A549 (cell line): Measurements from ENCODE around the gene CTBP2. TPM values are rescaled to one million over a fixed set of nuclear protein-coding genes. Genes with fewer than 3 reads are reported as not detected.

ENCODE experiments used
- ATAC-seq, 2 experiments: fragments of 200-7000 bp in 1 of 2; fragments of >200 bp in 1 of 2; cut with Nextera tagmentation in 1 of 2; cut with Tn5 transposase in 1 of 2; 3 replicates each; pipeline versions ENCODE4 v1.8.0 to v1.9.1; 2018 to 2020; ENCODE audit warnings: mild to moderate bottlenecking in 1 of 2, moderate library complexity in 1 of 2
- CTCF ChIA-PET: fragments of 300-600 bp; sonication (Branson Sonifier 250); formaldehyde crosslinking; extraction: SDS; loops from one replicate; lab custom pipeline; 2021; ENCODE audit warnings: antibody characterized with exemption, inconsistent platforms; lab: Yijun Ruan, JAX
- POLR2A ChIA-PET: fragments of 350-600 bp; formaldehyde crosslinking; extraction: SDS; loops from one replicate; lab custom pipeline; 2021; ENCODE audit warnings: antibody characterized with exemption, inconsistent platforms; lab: Yijun Ruan, JAX
- DNase-seq, 2 experiments: peaks; one replicate each; pipeline versions ENCODE4 v3.0.0 to v3.0.0-alpha.2; 2011 to 2016; ENCODE audit warnings: low read depth in 1 of 2, low spot score in 1 of 2
- FAIRE-seq: peaks from 2 replicates; lab custom pipeline; 2011; peaks lifted over from hg19 to GRCh38; lab: Jason Lieb, UNC
- H3K27ac ChIP-seq, 2 experiments: fragments of >200 bp; sonication (Bioruptor Twin); formaldehyde crosslinking; 3 replicates each; pipeline ENCODE4 v1.5.1; 2016 to 2017
- H3K4me1 ChIP-seq: fragments of >200 bp; sonication (Bioruptor Twin); formaldehyde crosslinking; 3 replicates; pipeline ENCODE4 v1.6.1; 2016
- H3K4me2 ChIP-seq: fragments of >200 bp; sonication (Bioruptor Twin); formaldehyde crosslinking; 3 replicates; pipeline ENCODE4 v1.6.1; 2016
- H3K4me3 ChIP-seq: fragments of >200 bp; sonication (Bioruptor Twin); formaldehyde crosslinking; 3 replicates; pipeline ENCODE4 v1.5.1; 2016
- H3K9me3 ChIP-seq: fragments of >200 bp; sonication (Bioruptor Twin); formaldehyde crosslinking; 3 replicates; pipeline ENCODE4 v1.6.1; 2016
- BHLHE40 ChIP-seq: IDR thresholded peaks from 2 replicates; pipeline ENCODE4 v1.6.1; 2012; ENCODE audit warnings: low read depth, low read length, inconsistent platforms
- CBX8 ChIP-seq: fragments of 200-600 bp; sonication (generic); IDR thresholded peaks from 2 replicates; pipeline ENCODE4 v1.6.1; 2016
- CEBPB ChIP-seq, 2 experiments: fragments of >200 bp in 1 of 2; sonication (Bioruptor Twin) in 1 of 2; formaldehyde crosslinking in 1 of 2; IDR thresholded peaks; 2 replicates each; pipeline ENCODE4 v1.6.1; 2012 to 2016
- EHF ChIP-seq: fragments of 250-450 bp; sonication (Bioruptor Pico); IDR thresholded peaks from 2 replicates; pipeline ENCODE4 v1.5.0; 2020; ENCODE audit warnings: mild to moderate bottlenecking
- EP300 ChIP-seq, 2 experiments: fragments of >200 bp; sonication (Bioruptor Twin); formaldehyde crosslinking; IDR thresholded peaks; 2 replicates in 1 of 2; 3 replicates in 1 of 2; pipeline ENCODE4 v1.6.1; 2016 to 2017
- ESRRA ChIP-seq: fragments of 150-350 bp; IDR thresholded peaks from 2 replicates; pipeline ENCODE4 v1.6.1; 2014; ENCODE audit warnings: mild to moderate bottlenecking, low read length, borderline replicate concordance
- FOSB ChIP-seq: fragments of 250-450 bp; sonication (Bioruptor Pico); IDR thresholded peaks from 2 replicates; pipeline ENCODE4 v1.5.0; 2020; ENCODE audit warnings: mild to moderate bottlenecking, moderate library complexity
- FOSL2 ChIP-seq, 2 experiments: fragments of 450-650 bp in 1 of 2; fragments of >200 bp in 1 of 2; sonication (Bioruptor Twin) in 1 of 2; formaldehyde crosslinking; IDR thresholded peaks; 2 replicates each; pipeline versions ENCODE4 v1.5.0 to v1.6.1; 2016 to 2020; ENCODE audit warnings: mild to moderate bottlenecking in 1 of 2, moderate library complexity in 1 of 2
- FOXS1 ChIP-seq: fragments of 250-450 bp; sonication (Bioruptor Pico); IDR thresholded peaks from 2 replicates; pipeline ENCODE4 v1.5.0; 2020; ENCODE audit warnings: mild to moderate bottlenecking, moderate library complexity
- HES2 ChIP-seq: fragments of >200 bp; sonication (Bioruptor Twin); formaldehyde crosslinking; IDR thresholded peaks from 2 replicates; pipeline ENCODE4 v1.6.1; 2016
- HOXA7 ChIP-seq: fragments of 250-450 bp; sonication (Bioruptor Pico); IDR thresholded peaks from 2 replicates; pipeline ENCODE4 v1.5.0; 2020; ENCODE audit warnings: mild to moderate bottlenecking, moderate library complexity
- KDM1A ChIP-seq: fragments of 200-600 bp; sonication (generic); IDR thresholded peaks from 2 replicates; pipeline ENCODE4 v1.6.1; 2016; ENCODE audit warnings: low read depth, mild to moderate bottlenecking
- MAFK ChIP-seq: fragments of 450-650 bp; IDR thresholded peaks from 2 replicates; pipeline ENCODE4 v1.6.1; 2014; ENCODE audit not compliant: partially characterized antibody
- MAZ ChIP-seq: fragments of 150-350 bp; IDR thresholded peaks from 2 replicates; pipeline ENCODE4 v1.6.1; 2014; ENCODE audit warnings: antibody characterized with exemption, low read depth, low read length, borderline replicate concordance
- MYC ChIP-seq: IDR thresholded peaks from 2 replicates; pipeline ENCODE4 v1.6.1; 2012; ENCODE audit warnings: mild to moderate bottlenecking, inconsistent platforms, low read length, improper control_type of control experiment, borderline replicate concordance
- NFE2L2 ChIP-seq: fragments of 150-350 bp; conservative IDR thresholded peaks from 2 replicates; pipeline ENCODE4 v1.6.1; 2014; ENCODE audit warnings: low read length
- PBX3 ChIP-seq: IDR thresholded peaks from 2 replicates; pipeline ENCODE4 v1.6.1; 2012
- POLR2AphosphoS2 ChIP-seq: conservative IDR thresholded peaks from 2 replicates; pipeline ENCODE4 v1.6.1; 2012; ENCODE audit warnings: low read length, improper control_type of control experiment, inconsistent platforms
- RAD21 ChIP-seq, 2 experiments: fragments of >200 bp in 1 of 2; sonication (Bioruptor Twin) in 1 of 2; formaldehyde crosslinking in 1 of 2; IDR thresholded peaks in 1 of 2; conservative IDR thresholded peaks in 1 of 2; 2 replicates in 1 of 2; 3 replicates in 1 of 2; pipeline ENCODE4 v1.6.1; 2012 to 2018; ENCODE audit warnings: inconsistent platforms in 1 of 2
- RFX5 ChIP-seq: fragments of 450-650 bp; IDR thresholded peaks from 2 replicates; pipeline ENCODE4 v1.7.1; 2014; ENCODE audit warnings: antibody characterized with exemption, mild to moderate bottlenecking, moderate library complexity
- RNF2 ChIP-seq: fragments of 200-600 bp; sonication (generic); IDR thresholded peaks from 2 replicates; pipeline ENCODE4 v1.6.1; 2016; ENCODE audit warnings: low read depth, mild to moderate bottlenecking, antibody characterized with exemption, moderate library complexity, borderline replicate concordance
- SMC3 ChIP-seq: fragments of >200 bp; sonication (Bioruptor Twin); formaldehyde crosslinking; IDR thresholded peaks from 3 replicates; pipeline ENCODE4 v1.6.1; 2018; ENCODE audit warnings: inconsistent platforms
- SREBF2 ChIP-seq: fragments of 450-650 bp; IDR thresholded peaks from 2 replicates; pipeline ENCODE4 v1.6.1; 2014; ENCODE audit warnings: mild to moderate bottlenecking, moderate library complexity
- TFCP2L1 ChIP-seq: fragments of 250-450 bp; sonication (Bioruptor Pico); IDR thresholded peaks from 2 replicates; pipeline ENCODE4 v1.5.0; 2021; ENCODE audit warnings: mild to moderate bottlenecking
- TP53 ChIP-seq: fragments of 250-450 bp; sonication (Bioruptor Pico); IDR thresholded peaks from 2 replicates; pipeline ENCODE4 v1.5.0; 2021; ENCODE audit warnings: mild to moderate bottlenecking, moderate library complexity
- ZC3H11A ChIP-seq: fragments of 450-650 bp; IDR thresholded peaks from 2 replicates; pipeline ENCODE4 v1.6.1; 2014; ENCODE audit warnings: antibody characterized with exemption, mild to moderate bottlenecking
- ZNF302 ChIP-seq: fragments of 250-450 bp; sonication (Bioruptor Pico); IDR thresholded peaks from 2 replicates; pipeline ENCODE4 v1.9.0; 2021; ENCODE audit warnings: inconsistent platforms, mild to moderate bottlenecking, moderate library complexity
- ZSCAN20 ChIP-seq: fragments of 250-450 bp; sonication (Bioruptor Pico); IDR thresholded peaks from 2 replicates; pipeline ENCODE4 v1.8.0; 2022; ENCODE audit warnings: mild to moderate bottlenecking, moderate library complexity
- WGBS: methylation state at CpG from one replicate; pipeline ENCODE4 v1.1.6; 2017; ENCODE audit errors: missing lambda C conversion rate; 5-methylcytosine and 5-hydroxymethylcytosine counted together
- polyA plus RNA-seq, 4 experiments: library from polyadenylated mRNA; depleted of rRNA in 3 of 4; stranded (reverse); fragments of >200 nt; fragmentation: RNase III in 1 of 4; extraction: RNeasy Plus Mini Kit Qiagen cat#74134 plus additional on column Dnase treatment in 1 of 4; gene quantifications; 2 replicates in 3 of 4; 3 replicates in 1 of 4; pipeline ENCODE4 v1.2.3, GENCODE V29; 2011 to 2017
- TF ChIP-seq, protein P1 (sequence below): fragments of >200 bp; sonication (Bioruptor Twin); formaldehyde crosslinking; IDR thresholded peaks from 3 replicates; pipeline ENCODE4 v1.6.1; 2016
- TF ChIP-seq, protein P2 (sequence below): fragments of 450-650 bp; IDR thresholded peaks from 2 replicates; pipeline ENCODE4 v1.6.1; 2014; ENCODE audit warnings: antibody characterized with exemption

Gene CTBP2
- polyA plus RNA-seq, 2 of the 4 experiments (the other 2 are of a cell fraction) = 74.9 to 78.9 TPM

GRCh38 chr10:125039354-125039769 lies 121.0 kb downstream of the CTBP2 start (continued):
- no peak for TF ChIP-seq ESRRA
- no peak for TF ChIP-seq NFE2L2
- TF ChIP-seq EP300 (IDR thresholded peaks at IDR 0.05) = no peak
- no peak for TF ChIP-seq RFX5
- TF ChIP-seq, protein P1, sequence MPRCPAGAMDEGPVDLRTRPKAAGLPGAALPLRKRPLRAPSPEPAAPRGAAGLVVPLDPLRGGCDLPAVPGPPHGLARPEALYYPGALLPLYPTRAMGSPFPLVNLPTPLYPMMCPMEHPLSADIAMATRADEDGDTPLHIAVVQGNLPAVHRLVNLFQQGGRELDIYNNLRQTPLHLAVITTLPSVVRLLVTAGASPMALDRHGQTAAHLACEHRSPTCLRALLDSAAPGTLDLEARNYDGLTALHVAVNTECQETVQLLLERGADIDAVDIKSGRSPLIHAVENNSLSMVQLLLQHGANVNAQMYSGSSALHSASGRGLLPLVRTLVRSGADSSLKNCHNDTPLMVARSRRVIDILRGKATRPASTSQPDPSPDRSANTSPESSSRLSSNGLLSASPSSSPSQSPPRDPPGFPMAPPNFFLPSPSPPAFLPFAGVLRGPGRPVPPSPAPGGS = no peak

GRCh38 chr10:125038637-125039036 lies 121.7 kb downstream of the CTBP2 start:
- POLR2A ChIA-PET = no interaction called here
- FAIRE-seq = no peak

GRCh38 chr10:125037145-125037877 lies 123.1 kb downstream of the CTBP2 start:
- Histone ChIP-seq H3K9me3 (no peaks in the 10 kb centered on the region), H3K4me2 (peak overlapping the region; percentile 75), H3K4me1 (peaks cover 66% of the 10 kb centered on the region), H3K4me3 (no peak overlapping the region; the same call in 2 of the 3 replicates), H3K27ac (peak overlapping the region; percentile 92 to 95)
- ChIA-PET CTCF (interaction anchor here (0.7 to 4.2 kb wide), 4 partner anchors 9 to 465 kb away, joined by 3 to 39 read pairs (median 6); no protein-coding TSS in a partner anchor), POLR2A (interaction anchor here (1.5 kb wide), 1 partner anchor 8 kb away, joined by 5 read pairs; no protein-coding TSS in a partner anchor)
- 48% methylated on average over 8 of the region's 8 CpGs for WGBS
- ATAC-seq (peak; percentile 81 to 85), FAIRE-seq (peak; percentile 36), DNase-seq (peak; percentile 81 to 91)
- TF ChIP-seq RFX5 (no peak), NFE2L2 (no peak), HOXA7 (CRISPR knock-in tag) (no peak), MAZ (no peak), FOSL2 (IDR thresholded peaks at IDR 0.05) (0 out of 2 replicates have a peak, but pooled peaks have one; percentile 11), FOSL2 (CRISPR knock-in tag; IDR thresholded peaks at IDR 0.05) (peak; percentile 61), CEBPB (IDR thresholded peaks at IDR 0.05) (peak; percentile 47 to 78; a peak in 3 of 4 replicates), EHF (no peak), TP53 (CRISPR knock-in tag) (no peak), KDM1A (no peak), BHLHE40 (no peak), ZSCAN20 (no peak), SMC3 (no peak), SREBF2 (no peak), FOXS1 (CRISPR knock-in tag) (no peak), ZNF302 (no peak), CBX8 (no peak), ZC3H11A (no peak), MYC (no peak), POLR2AphosphoS2 (no peak), TFCP2L1 (CRISPR knock-in tag) (no peak), FOSB (CRISPR knock-in tag) (no peak), PBX3 (no peak), RAD21 (conservative IDR thresholded peaks at IDR 0.05 in 1 of 2, IDR thresholded peaks at IDR 0.05 in 1 of 2) (no peak), HES2 (no peak), ESRRA (no peak), MAFK (peak; percentile 58), EP300 (IDR thresholded peaks at IDR 0.05) (no peak)
- TF ChIP-seq, protein P2, sequence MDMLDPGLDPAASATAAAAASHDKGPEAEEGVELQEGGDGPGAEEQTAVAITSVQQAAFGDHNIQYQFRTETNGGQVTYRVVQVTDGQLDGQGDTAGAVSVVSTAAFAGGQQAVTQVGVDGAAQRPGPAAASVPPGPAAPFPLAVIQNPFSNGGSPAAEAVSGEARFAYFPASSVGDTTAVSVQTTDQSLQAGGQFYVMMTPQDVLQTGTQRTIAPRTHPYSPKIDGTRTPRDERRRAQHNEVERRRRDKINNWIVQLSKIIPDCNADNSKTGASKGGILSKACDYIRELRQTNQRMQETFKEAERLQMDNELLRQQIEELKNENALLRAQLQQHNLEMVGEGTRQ = no peak
- TF ChIP-seq, protein P1 = no peak

More at GRCh38 chr10:125038637-125039036, 121.7 kb downstream of the CTBP2 start:
- CTCF ChIA-PET = interaction anchor here (1.0 to 4.2 kb wide), 2 partner anchors 8 to 85 kb away, joined by 3 to 39 read pairs; no protein-coding TSS in a partner anchor
- H3K4me3 ChIP-seq = no peak overlapping the region
- peaks cover 74% of the 10 kb centered on the region for H3K4me1 ChIP-seq
- WGBS = 76% methylated on average over 8 of the region's 8 CpGs
- DNase-seq (peak; percentile 38 to 62), ATAC-seq (peak; percentile 60 to 82)
- no peaks in the 10 kb centered on the region for H3K9me3 ChIP-seq
- peak overlapping the region; percentile 92 to 95; a peak in 5 of 6 replicates for H3K27ac ChIP-seq
- H3K4me2 ChIP-seq = peak overlapping the region; percentile 22
- no peak for TF ChIP-seq CEBPB (IDR thresholded peaks at IDR 0.05)
- TF ChIP-seq RNF2 = no peak
- TF ChIP-seq RFX5 = no peak
- TF ChIP-seq RAD21 (conservative IDR thresholded peaks at IDR 0.05 in 1 of 2, IDR thresholded peaks at IDR 0.05 in 1 of 2) = peak; percentile 38 to 48; a peak in 4 of 5 replicates
- no peak for TF ChIP-seq MAZ
